GM19043 (cell line): Measurements from ENCODE around the gene RBFOX2.
"Not testable (repeated sequence)": the region's sequence is repeated elsewhere in the genome, so short reads cannot be mapped to it uniquely, and the experiment has no call there.

Experiments used
- ATAC-seq: cut with Tn5 transposase; IDR thresholded peaks from one replicate; pipeline ENCODE4 v1.9.1; 2021; ENCODE audit warnings: low read depth; ENCODE audit not compliant: unreplicated experiment

The RBFOX2 gene

DNA sequence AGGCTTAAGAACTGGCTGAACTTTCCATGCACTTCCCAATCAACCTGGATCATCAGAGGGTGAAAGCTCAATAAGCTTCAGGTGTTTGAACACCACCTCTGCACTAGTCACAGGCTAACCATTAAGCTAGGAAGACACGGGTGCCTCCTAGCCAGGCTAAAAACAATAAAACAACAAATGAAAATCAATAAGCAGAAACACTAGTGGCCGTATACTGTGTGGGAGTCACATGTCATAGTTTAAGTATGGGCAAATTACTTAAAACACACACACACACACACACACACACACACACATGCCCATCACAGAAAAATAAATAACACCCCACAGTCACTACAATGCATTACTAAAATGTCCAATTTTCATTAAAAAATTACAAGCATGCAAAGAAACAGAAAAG lies 225.7 kb downstream of the RBFOX2 start:
- ATAC-seq, result no peak

GRCh38 chr22:35801301-35801700 lies 227.3 kb downstream of the RBFOX2 start:
- not testable (repeated sequence) for ATAC-seq

- ATAC-seq, result no peak
These were observed 229.5 kb downstream of the RBFOX2 start for GRCh38 chr22:35799150-35799549.

DNA sequence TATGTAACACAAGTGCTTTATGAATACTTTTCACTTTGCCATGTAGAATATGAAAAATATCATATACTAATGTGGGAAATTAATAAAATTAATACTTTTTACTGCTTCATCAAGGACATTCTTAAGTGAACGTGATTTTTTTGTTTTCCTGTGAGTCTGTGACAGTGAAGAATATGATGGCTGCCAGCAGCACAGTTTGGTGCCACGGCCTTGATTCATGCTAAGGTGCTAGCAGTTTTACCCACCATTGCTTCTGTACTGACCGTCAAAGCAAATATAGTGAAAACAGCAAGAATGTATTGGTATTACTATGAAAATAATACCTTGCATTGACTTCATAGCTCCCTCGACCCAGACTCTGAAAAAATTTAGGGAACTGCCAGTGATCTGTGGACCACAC lies 231.2 kb downstream of the RBFOX2 start:
- no peak for ATAC-seq

DNA sequence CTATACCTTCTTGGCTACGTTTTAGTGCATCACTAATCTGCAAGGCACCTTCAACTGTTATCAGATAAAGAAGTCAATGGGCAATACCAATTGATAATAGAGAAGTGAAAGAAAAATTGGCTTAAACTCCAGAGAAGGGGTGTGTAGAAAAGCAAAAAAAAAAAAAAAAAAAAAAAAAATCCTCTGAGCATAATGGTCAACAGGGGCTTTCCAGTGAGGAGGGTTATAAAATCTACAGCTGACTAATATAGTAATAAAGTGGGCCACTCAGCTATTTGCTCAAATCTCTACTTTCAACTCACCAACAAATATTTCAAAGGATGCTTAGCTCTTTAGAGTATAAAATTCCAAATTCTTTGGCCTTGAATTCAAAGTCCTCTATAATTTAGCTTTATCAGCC lies 233.1 kb downstream of the RBFOX2 start:
- no peak for ATAC-seq

DNA sequence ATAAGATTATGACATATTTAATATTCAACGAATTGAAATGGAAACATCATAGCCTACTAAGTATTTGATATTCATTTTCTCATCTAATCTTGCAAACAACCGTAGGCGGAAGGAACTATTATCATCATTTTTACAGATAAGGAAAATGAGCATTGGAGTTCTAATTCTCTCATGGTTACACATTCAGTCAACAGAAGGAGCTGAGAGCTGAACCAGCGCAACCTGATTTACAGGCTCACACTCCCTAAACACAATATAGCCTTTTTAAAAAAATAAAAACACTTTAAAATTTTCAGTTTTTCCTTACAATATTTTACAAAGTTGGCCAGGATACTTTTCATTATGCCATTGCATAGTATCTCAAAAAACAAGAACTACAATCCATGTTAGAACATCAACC lies 236.1 kb downstream of the RBFOX2 start:
- no peak for ATAC-seq

GRCh38 chr22:35791788-35792187 lies 236.8 kb downstream of the RBFOX2 start:
- ATAC-seq, result not testable (repeated sequence)

- ATAC-seq, result no peak
These were observed 243.3 kb downstream of the RBFOX2 start for GRCh38 chr22:35785181-35785923.

DNA sequence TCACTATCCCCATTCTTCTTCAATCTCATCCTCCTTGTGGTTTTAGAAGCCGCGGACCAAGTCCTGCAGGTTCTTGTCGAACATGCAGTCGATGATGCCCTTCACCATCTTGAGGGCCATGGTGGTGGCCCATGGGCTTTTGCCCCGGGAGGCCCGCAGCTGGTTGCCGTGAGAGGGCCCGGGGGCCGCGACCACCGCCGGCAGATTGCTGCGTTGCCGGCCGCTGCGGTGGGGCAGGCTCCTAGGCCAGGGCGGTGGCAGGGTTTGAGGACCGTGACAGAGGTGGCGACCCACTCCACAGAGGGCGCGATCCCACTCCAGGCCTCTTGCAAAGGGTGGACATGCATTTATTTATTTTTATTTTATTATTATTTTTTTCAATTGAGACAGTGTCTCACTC lies 244.0 kb downstream of the RBFOX2 start:
- no peak for ATAC-seq

DNA sequence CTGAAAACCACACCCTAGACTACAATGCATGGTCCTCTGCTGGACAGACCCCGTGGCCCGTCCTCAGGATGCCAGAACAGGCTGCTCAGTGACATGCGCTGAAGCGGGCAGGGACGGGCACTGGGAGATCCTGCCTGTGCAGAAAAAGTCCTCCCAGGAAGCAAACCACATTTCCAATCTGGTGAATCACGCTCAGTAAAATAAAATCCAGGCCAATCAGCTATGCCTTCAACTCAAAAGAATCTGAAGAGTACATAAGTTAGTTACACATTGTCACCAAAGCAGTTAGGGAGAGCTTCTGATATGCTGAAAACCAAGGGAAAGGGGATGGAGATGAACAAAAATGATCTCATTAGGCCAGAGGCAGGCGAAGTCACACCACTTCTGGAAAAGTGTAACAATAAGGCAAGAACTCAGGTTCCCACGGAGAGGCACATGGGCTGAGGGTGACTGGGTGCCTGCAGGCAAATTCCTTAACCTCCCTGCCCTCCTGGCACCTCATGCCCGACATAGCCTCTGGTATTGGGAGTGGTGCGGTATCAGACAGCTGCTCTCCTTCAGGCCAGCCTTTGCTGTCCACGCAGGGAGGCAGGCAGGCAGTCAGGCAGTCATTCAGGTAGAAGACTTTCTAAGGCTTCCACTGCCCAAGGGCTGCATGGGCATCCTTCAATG lies 244.5 kb downstream of the RBFOX2 start:
- ATAC-seq, result no peak

- no peak for ATAC-seq
These were observed 246.1 kb downstream of the RBFOX2 start for GRCh38 chr22:35782504-35782903.

GRCh38 chr22:35781898-35782297 lies 246.7 kb downstream of the RBFOX2 start:
- ATAC-seq, result no peak

DNA sequence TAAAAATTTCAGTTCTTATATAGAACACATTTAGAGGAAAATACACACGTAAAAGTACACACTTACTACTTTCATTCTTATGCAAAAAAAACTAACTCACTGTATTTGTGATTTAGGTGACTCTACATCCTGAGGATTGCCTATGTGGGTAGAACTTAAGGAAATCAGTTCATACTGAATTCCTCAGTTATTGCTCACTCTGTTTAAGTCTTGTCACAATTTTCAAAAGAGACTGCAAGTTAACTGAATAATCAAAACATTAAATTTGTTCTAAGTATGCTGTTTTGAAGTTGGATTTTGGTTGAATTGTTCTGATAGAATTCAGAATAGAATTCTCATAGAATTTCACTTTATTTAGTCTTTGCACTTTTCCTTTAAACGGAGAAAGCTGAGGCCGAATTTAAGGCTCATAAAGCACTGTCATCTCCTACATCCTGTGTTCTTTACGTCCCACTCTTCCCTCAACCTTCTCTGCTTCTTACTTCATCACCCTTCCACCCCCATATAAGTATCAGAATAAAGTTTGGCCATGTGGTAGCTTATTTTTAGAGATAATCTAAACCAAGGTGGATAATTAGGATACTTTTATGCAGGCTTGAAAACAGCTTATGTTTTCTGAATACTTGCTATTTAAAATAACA lies 251.2 kb downstream of the RBFOX2 start:
- ATAC-seq, result no peak

DNA sequence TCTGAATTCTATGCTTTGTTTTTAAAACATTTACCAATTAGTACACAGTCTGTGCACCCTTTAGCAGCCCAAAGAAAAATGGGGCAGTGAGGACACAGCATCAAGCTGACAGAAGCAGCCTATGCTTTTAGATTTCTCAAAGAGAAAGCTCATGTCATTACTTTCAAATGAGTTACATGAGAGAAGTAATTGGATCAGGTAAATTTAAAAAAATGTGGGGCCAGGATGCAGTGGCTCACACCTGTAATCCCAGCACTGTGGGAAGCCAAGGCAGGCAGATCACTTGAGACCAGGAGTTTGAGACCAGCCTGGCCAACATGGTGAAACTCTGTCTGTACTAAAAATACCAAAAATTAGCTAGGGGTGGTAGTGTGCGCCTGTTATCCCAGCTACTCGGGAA lies 253.3 kb downstream of the RBFOX2 start:
- ATAC-seq, result no peak

DNA sequence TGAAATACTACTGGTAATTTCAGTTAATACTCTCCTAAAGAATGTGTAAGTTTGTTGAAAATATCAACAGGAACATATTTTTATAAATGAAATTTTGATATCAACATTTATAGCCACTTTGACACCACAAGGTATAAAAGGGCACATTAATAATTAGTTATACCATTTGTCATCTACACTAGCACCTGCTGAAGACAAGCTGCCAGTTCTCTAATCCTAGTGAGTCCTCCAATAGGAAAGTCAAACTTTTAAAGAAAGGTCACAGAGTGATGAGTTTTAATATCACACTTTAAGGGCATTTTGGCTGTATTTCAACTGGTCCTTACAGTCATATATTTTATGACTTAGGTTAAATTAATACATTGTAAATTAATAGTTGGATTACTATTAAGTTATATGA lies 258.6 kb downstream of the RBFOX2 start:
- ATAC-seq, result no peak

DNA sequence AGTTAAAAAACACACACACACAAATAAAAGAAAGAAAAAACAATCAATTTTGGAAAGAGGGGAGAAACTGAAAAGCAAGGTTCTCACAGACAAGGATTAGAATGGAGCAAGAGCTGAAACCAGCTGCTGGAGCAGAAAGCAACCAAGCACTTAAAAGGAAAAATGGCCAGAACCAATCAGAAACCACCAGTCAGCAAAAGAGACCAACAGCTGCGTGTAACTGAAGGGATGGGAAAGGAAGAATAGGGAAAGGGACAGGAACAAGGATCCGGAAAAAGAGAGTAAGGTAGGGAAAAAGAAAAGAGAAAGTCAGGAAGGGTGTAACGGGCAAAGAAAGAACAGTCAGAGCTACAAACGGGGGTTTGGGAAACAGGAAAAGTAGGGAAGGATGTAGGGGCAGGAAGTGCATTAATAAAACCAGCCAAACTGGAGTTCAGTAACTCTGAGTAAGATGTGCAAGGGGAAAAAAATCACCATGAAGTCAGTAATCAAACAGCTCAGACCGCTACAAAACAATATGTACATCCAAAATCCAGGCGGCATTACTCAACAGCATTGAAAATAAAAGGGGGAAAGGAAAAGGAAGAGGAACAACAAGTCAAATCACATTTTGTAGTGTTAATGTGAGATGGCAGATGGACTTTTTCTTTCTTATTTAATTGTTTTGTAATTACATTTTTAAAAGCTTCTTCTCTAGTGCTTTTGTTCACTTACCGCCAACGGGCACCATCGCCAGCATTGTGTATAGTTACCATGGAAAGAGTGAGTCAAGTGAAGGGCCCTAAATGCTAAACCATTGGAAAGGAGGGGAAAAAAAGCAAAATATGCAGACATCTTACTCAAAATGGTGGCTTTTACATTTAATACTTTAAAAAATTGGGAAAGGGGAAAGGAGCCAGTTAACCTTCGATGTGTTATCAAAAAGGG lies 261.7 kb downstream of the RBFOX2 start:
- ATAC-seq, result no peak

DNA sequence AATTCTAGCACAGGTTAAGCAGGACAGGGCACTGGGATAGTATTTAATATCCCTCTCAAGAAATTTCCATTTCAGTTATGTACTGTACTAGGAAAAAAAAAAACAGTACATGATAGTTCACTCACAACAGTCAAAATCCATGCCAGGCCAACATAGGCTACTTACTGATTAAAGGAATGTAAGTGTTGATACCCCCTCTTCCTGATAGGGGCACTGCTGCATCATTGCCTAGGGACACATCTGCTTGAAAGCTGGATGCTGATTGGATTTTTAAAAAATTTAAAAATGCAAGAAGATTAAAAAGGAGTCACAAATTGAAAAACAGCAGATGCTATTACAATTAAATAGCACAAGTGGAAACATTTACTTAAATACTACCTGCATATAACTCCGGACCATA lies 267.6 kb downstream of the RBFOX2 start:
- ATAC-seq, result no peak

DNA sequence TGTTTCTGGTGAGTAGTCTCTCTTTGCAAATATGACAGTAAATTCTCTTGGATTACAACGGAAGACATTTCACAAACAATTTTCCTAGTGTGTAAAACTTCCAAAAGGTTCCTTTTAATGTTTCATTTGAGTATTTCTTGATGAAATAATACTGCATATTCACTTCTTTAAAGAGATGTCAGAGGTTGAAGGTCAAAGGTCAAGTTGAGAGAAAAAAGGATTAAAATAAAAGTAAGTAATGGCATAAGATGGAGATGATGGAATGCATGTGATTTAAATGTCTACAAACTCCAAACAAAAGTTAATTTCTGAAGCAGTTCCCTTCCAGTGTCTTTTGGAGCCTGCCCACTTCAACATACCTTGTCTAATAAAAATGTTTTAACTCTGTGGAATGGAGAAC lies 270.2 kb downstream of the RBFOX2 start:
- no peak for ATAC-seq

DNA sequence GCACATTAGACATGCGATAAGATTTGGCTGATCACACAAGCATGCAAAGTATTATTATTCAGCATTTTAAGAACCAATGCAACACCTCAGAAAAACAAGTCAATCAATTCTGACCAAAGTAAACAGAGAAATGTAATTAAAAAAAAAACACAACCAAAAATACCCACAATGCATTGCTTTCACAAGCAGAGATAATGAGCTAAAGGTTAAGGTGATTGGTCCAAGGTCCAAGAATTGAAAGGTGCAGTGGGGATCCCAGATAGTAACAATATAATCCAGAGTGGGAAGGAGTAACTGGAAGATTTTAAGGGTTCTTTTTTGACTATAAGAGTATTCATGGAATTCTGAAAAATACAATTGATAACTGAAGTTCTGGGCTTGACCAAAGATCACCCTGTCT lies 271.9 kb downstream of the RBFOX2 start:
- no peak for ATAC-seq

DNA sequence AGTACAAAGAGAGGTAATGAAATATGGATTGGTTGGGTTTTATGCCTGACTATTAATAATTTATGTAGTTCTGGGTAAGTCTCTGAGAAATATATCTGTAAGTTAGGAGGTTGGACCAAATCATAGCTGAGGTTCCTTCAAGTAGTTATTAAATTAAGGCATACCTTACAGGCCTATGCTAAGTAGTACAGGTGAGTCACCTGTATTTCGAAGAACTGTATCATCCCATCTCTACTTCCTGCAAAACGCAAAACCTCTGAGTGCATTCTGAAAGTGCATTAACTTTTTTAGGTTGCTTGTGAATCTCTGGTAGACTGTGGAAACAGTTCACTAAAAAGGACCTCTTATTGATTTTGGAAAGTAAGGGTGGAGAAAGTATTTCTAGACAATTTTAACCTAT lies 273.9 kb downstream of the RBFOX2 start:
- ATAC-seq, result no peak

- no peak for ATAC-seq
These were observed 275.8 kb downstream of the RBFOX2 start for GRCh38 chr22:35752863-35753189.
